ENCODE results near the gene SDHB.

DNA sequence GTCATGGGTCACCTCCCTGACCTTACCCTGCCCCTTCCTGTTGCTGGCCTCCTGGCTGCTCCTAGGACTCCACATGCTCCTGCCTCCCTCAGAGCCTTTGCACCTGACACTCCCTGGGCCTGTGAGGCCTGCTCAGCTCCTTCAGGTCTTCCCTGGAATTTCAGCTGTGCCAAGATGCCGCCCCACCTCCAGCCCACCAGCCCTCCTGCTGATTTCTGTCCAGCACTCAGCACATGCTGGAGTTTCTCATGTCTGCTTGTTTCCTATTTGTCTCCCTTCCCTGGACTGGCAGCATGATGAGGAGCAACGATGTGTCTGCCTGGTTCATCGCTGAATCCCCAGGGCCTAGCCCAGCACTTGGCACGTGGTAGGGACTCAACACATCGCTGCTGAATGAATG lies 76.5 kb downstream of the SDHB start:
- TF ChIP-seq CTCF (conservative IDR thresholded peaks at IDR 0.05) = no peak
- no peak for TF ChIP-seq ZFX (IDR thresholded peaks at IDR 0.05)

Data from C4-2B (cell line).